K562 (cell line): ENCODE data around the gene LRRC47. TPM values are rescaled to one million over a fixed set of nuclear protein-coding genes. Genes with fewer than 3 reads are reported as not detected.
A peak's percentile ranks its signal among the peaks of the same experiment; 100 is the strongest.

ENCODE experiments used
- BRD4 ChIP-seq: fragments of 200-600 bp; sonication (generic); IDR thresholded peaks from 2 replicates; pipeline ENCODE4 v1.6.1; 2017; ENCODE audit warnings: inconsistent platforms
- CSDE1 ChIP-seq, 2 experiments: fragments of 450-650 bp; IDR thresholded peaks; 2 replicates each; pipeline ENCODE4 v1.6.1; 2016; ENCODE audit warnings: mild to moderate bottlenecking in 1 of 2
- CXXC5 ChIP-seq: fragments of 250-450 bp; sonication (Bioruptor Pico); IDR thresholded peaks from 2 replicates; pipeline ENCODE4 v1.8.0; 2022; ENCODE audit warnings: inconsistent platforms, mild to moderate bottlenecking, moderate library complexity
- HCFC1 ChIP-seq: IDR thresholded peaks from 2 replicates; pipeline ENCODE4 v1.6.1; 2012; ENCODE audit warnings: low read depth, low read length, improper control_type of control experiment
- HIVEP1 ChIP-seq: fragments of 250-450 bp; sonication (Bioruptor Pico); IDR thresholded peaks from 2 replicates; pipeline ENCODE4 v1.4.0; 2020; ENCODE audit warnings: mild to moderate bottlenecking
- HMGN3 ChIP-seq: IDR thresholded peaks from 2 replicates; pipeline ENCODE4 v1.6.1; 2011; ENCODE audit warnings: borderline replicate concordance, low read depth, mild to moderate bottlenecking, mixed read lengths, low read length; ENCODE audit not compliant: insufficient read length; ENCODE audit errors: extremely low read depth
- NRF1 ChIP-seq, 2 experiments: fragments of 450-650 bp; IDR thresholded peaks in 1 of 2; conservative IDR thresholded peaks in 1 of 2; 2 replicates each; pipeline ENCODE4 v1.6.1; 2014; ENCODE audit warnings: mild to moderate bottlenecking in 2 of 2
- PHF20 ChIP-seq: fragments of 450-650 bp; IDR thresholded peaks from 2 replicates; pipeline ENCODE4 v1.6.1; 2018; ENCODE audit not compliant: partially characterized antibody
- PHF21A ChIP-seq: fragments of 450-650 bp; IDR thresholded peaks from 2 replicates; pipeline ENCODE4 v1.6.1; 2017; ENCODE audit warnings: low read depth, borderline replicate concordance
- RB1 ChIP-seq: fragments of 450-650 bp; IDR thresholded peaks from 2 replicates; pipeline ENCODE4 v1.6.1; 2017; ENCODE audit warnings: low read depth, mild to moderate bottlenecking
- TBP ChIP-seq: optimal IDR thresholded peaks from 2 replicates; pipeline ENCODE3; 2011; ENCODE audit warnings: low read depth, low read length, improper control_type of control experiment
- THRAP3 ChIP-seq: fragments of 450-650 bp; IDR thresholded peaks from 2 replicates; pipeline ENCODE4 v1.6.1; 2016; ENCODE audit warnings: mild to moderate bottlenecking, inconsistent platforms, borderline replicate concordance
- USF2 ChIP-seq: sonication (generic); formaldehyde crosslinking; IDR thresholded peaks from 2 replicates; pipeline ENCODE4 v1.5.0; 2020; ENCODE audit warnings: missing genetic modification reagents
- YY1 ChIP-seq, 3 experiments: IDR thresholded peaks; 2 replicates each; pipeline ENCODE4 v1.6.1; 2011; ENCODE audit warnings: low read length in 2 of 3, mild to moderate bottlenecking in 2 of 3, moderate library complexity in 2 of 3, borderline replicate concordance in 1 of 3, control low read depth in 1 of 3, low read depth in 1 of 3; ENCODE audit not compliant: insufficient read depth in 3 of 3, insufficient replicate concordance in 2 of 3, control insufficient read depth in 1 of 3, insufficient read length in 1 of 3; ENCODE audit errors: extremely low read depth in 1 of 3
- ZBTB1 ChIP-seq: sonication (generic); formaldehyde crosslinking; IDR thresholded peaks from 2 replicates; pipeline ENCODE4 v1.8.1; 2023; ENCODE audit warnings: missing genetic modification reagents, low read depth, mild to moderate bottlenecking, borderline replicate concordance
- ZNF282 ChIP-seq: sonication (generic); formaldehyde crosslinking; IDR thresholded peaks from 2 replicates; pipeline ENCODE4 v1.8.1; 2023; ENCODE audit warnings: missing genetic modification reagents
- polyA plus RNA-seq, 8 experiments: library from polyadenylated mRNA; depleted of rRNA in 4 of 8; stranded (reverse) in 5 of 8; unstranded in 3 of 8; fragments of >200 nt; fragmentation: Nextera tagmentation in 2 of 8; fragmentation: Illumina TruSeq in 1 of 8; extraction: Ambion mirVana in 2 of 8; extraction: Trizol in 1 of 8; gene quantifications; 2 replicates each; pipeline versions ENCODE4 v1.2.1 to v1.2.3, GENCODE V29; 2011 to 2014; ENCODE audit warnings: inconsistent platforms in 1 of 8, missing spikeins in 1 of 8
- total RNA-seq, 7 experiments: library from RNA; depleted of rRNA in 6 of 7; stranded (reverse); fragments of >200 nt in 6 of 7; fragmentation: Illumina TruSeq in 2 of 7; extraction: Trizol in 2 of 7; gene quantifications; 2 replicates each; pipeline versions ENCODE4 v1.2.1 to v1.2.3, GENCODE V29; 2011 to 2021; ENCODE audit warnings: low replicate concordance in 1 of 7
- TF ChIP-seq, protein P1 (sequence below), 2 experiments: fragments of 450-650 bp in 1 of 2; sonication (generic) in 1 of 2; formaldehyde crosslinking in 1 of 2; IDR thresholded peaks; 2 replicates each; pipeline versions ENCODE4 v1.7.1 to v1.9.0; 2016 to 2022; ENCODE audit warnings: inconsistent platforms in 1 of 2, mild to moderate bottlenecking in 1 of 2, missing genetic modification reagents in 1 of 2

Gene LRRC47
- total and polyA plus RNA-seq, 9 of the 15 experiments (the other 6 are each of a cell fraction or from before 2014, with no cell fraction given) = 4.6 to 68.0 (median 35.9) TPM

DNA sequence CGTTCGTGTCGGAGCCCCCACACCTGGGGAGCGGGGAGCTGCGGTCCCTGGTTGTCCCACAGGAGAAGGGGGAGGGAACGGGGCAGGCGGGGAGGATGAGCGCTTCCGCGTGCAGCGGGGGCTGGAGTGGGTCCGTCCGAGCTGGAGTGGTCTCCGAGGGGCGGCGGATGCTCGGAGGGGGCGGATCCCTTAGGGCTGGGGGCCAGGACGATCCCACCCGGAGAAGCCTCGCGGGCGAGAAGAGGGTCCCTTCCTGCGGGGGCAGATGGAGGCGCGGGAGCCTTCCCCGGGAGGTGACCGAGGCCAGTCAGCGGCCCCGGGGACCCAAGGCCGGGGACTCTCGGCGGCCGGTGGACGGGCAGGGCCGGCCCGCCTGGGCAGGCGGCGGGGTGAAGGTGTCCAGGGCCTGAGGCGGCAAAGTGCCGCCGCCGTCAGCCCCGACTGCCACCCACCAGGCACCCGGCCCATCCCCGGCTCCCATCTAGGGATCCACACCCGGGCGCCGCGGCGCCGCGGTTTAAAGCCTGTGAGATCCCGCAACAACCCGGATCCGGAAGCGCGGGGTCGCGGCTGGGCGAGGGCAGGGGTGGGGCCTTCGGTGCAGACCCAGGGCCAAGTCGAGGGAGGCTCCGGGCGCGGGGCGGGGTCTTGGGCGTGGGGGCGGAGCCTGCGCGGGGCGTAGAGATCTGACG lies 49.3 kb downstream of the LRRC47 start (continued):
- TF ChIP-seq HIVEP1 (CRISPR knock-in tag) (no peak), ZNF282 (CRISPR knock-in tag) (peak; percentile 40; the same call in 1 of the 2 replicates), USF2 (CRISPR knock-in tag) (no peak), PHF21A (no peak), BRD4 (no peak), THRAP3 (no peak), ZBTB1 (CRISPR knock-in tag) (peak; percentile 45; the same call in 1 of the 2 replicates), RB1 (peak; percentile 51; the same call in 1 of the 2 replicates), HMGN3 (peak; percentile 60), TBP (peak; percentile 54), CXXC5 (CRISPR knock-in tag) (peak; percentile 78), HCFC1 (peak; percentile 65), CSDE1 (IDR thresholded peaks at IDR 0.05) (no peak), NRF1 (conservative IDR thresholded peaks at IDR 0.05 in 1 of 2, IDR thresholded peaks at IDR 0.05 in 1 of 2) (peak; percentile 87 to 88), PHF20 (peak; percentile 86), YY1 (IDR thresholded peaks at IDR 0.05; ENCODE audit: borderline replicate concordance in 1 of 3, control insufficient read depth in 1 of 3, extremely low read depth in 1 of 3, insufficient read depth in 3 of 3, insufficient read length in 1 of 3, insufficient replicate concordance in 2 of 3, low read depth in 1 of 3, low read length in 2 of 3) (peak in 1 of 3 experiments; percentile 61)
- TF ChIP-seq, protein P1, sequence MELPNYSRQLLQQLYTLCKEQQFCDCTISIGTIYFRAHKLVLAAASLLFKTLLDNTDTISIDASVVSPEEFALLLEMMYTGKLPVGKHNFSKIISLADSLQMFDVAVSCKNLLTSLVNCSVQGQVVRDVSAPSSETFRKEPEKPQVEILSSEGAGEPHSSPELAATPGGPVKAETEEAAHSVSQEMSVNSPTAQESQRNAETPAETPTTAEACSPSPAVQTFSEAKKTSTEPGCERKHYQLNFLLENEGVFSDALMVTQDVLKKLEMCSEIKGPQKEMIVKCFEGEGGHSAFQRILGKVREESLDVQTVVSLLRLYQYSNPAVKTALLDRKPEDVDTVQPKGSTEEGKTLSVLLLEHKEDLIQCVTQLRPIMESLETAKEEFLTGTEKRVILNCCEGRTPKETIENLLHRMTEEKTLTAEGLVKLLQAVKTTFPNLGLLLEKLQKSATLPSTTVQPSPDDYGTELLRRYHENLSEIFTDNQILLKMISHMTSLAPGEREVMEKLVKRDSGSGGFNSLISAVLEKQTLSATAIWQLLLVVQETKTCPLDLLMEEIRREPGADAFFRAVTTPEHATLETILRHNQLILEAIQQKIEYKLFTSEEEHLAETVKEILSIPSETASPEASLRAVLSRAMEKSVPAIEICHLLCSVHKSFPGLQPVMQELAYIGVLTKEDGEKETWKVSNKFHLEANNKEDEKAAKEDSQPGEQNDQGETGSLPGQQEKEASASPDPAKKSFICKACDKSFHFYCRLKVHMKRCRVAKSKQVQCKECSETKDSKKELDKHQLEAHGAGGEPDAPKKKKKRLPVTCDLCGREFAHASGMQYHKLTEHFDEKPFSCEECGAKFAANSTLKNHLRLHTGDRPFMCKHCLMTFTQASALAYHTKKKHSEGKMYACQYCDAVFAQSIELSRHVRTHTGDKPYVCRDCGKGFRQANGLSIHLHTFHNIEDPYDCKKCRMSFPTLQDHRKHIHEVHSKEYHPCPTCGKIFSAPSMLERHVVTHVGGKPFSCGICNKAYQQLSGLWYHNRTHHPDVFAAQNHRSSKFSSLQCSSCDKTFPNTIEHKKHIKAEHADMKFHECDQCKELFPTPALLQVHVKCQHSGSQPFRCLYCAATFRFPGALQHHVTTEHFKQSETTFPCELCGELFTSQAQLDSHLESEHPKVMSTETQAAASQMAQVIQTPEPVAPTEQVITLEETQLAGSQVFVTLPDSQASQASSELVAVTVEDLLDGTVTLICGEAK (IDR thresholded peaks at IDR 0.05) = peak; percentile 96
- TF ChIP-seq, protein P1 (CRISPR knock-in tag; IDR thresholded peaks at IDR 0.05) = no peak
